ENCODE data around the gene CALHM5.

Gene CALHM5

DNA sequence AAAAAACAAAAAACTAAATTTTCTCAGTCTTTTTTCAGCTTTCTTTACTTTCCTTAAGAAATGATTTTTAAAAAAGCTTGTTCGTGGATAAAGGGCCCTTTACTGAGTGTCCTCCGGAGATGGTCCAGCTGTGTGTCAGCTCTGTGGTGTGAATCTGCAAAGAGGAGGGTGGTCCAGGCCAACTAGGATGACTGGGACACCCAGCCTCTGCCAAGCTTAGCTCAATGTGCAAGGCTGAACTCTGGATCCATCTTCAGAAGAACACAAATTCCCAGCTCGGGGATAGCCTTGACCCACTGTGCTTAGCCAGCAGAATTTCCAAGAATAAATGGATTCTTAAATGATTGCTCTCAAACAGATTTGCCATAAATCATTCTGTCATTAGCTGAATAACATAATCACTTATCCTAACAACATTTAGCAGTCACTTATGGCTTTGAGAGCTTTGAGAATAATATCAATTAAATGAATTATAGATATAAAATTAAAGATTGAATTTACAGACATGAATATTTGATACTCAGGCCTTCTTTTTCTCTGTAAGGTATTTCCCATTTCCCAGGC lies 14.2 kb upstream of the CALHM5 start:
- Mint-ChIP-seq H3K27me3 (ENCODE audit: low read depth) (no peaks in the 10 kb centered on the region), H3K4me3 (no peak overlapping the region), H3K27ac (no peak overlapping the region), H3K9me3 (peaks cover 2% of the 10 kb centered on the region), H3K36me3 (ENCODE audit: low read depth) (peaks cover 3% of the 10 kb centered on the region), H3K4me1 (no peaks in the 10 kb centered on the region)
- TF ChIP-seq, protein P1, sequence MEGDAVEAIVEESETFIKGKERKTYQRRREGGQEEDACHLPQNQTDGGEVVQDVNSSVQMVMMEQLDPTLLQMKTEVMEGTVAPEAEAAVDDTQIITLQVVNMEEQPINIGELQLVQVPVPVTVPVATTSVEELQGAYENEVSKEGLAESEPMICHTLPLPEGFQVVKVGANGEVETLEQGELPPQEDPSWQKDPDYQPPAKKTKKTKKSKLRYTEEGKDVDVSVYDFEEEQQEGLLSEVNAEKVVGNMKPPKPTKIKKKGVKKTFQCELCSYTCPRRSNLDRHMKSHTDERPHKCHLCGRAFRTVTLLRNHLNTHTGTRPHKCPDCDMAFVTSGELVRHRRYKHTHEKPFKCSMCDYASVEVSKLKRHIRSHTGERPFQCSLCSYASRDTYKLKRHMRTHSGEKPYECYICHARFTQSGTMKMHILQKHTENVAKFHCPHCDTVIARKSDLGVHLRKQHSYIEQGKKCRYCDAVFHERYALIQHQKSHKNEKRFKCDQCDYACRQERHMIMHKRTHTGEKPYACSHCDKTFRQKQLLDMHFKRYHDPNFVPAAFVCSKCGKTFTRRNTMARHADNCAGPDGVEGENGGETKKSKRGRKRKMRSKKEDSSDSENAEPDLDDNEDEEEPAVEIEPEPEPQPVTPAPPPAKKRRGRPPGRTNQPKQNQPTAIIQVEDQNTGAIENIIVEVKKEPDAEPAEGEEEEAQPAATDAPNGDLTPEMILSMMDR (IDR thresholded peaks at IDR 0.05; ENCODE audit: unreplicated experiment in 3 of 3): no peak

DNA sequence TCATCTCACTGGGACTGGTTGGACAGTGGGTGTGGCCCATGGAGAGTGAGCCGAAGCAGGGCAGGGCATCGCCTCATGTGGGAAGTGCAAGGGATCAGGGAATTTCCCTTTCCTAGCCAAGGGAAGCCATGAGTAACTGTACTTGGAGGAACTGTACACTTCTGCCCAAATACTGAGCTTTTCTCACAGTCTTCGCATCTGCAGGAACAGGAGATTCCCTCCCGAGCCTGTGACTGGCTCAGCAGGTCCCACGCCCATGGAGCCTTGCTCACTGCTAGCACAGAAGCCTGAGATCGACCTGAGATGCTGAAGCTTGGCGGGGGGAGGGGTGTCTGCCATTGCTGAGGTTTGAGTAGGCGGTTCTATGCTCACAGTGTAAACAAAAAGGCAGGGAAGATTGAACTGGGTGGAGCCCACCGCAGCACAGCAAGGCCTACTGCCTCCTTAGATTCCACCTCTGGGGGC lies 10.4 kb upstream of the CALHM5 start:
- no peaks in the 10 kb centered on the region for H3K27me3 Mint-ChIP-seq (ENCODE audit: low read depth)
- peaks cover 4% of the 10 kb centered on the region for H3K36me3 Mint-ChIP-seq (ENCODE audit: low read depth)
- peaks cover 28% of the 10 kb centered on the region for H3K9me3 Mint-ChIP-seq
- TF ChIP-seq, protein P1 (IDR thresholded peaks at IDR 0.05; ENCODE audit: unreplicated experiment in 3 of 3): no peak
- no peaks in the 10 kb centered on the region for H3K4me1 Mint-ChIP-seq
- no peak overlapping the region for H3K4me3 Mint-ChIP-seq
- H3K27ac Mint-ChIP-seq: no peak overlapping the region

DNA sequence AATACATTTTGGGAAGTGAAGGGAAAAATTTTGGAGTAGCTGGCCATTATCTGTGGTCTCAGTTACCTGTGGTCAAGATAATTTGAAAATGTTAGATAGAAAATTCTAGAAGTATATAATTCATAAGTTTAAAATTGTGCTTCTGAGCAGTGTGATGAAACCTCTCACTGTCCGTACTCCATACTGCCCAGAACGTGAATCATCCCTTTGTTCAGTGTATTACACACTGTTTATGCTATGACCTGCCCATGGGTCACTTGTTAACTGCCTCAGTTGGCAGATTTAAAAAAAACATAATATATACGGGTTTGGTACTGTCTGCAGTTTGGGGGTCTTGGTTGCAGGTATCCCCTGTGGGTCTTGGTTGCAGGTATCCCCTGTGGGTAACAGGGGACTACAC lies 4.1 kb upstream of the CALHM5 start:
- H3K27me3 Mint-ChIP-seq (ENCODE audit: low read depth): no peaks in the 10 kb centered on the region
- H3K36me3 Mint-ChIP-seq (ENCODE audit: low read depth): no peaks in the 10 kb centered on the region
- H3K27ac Mint-ChIP-seq: no peak overlapping the region
- peaks cover 7% of the 10 kb centered on the region for H3K4me1 Mint-ChIP-seq
- peaks cover 52% of the 10 kb centered on the region for H3K9me3 Mint-ChIP-seq
- TF ChIP-seq, protein P1 (IDR thresholded peaks at IDR 0.05; ENCODE audit: unreplicated experiment in 3 of 3): no peak
- H3K4me3 Mint-ChIP-seq: no peak overlapping the region

DNA sequence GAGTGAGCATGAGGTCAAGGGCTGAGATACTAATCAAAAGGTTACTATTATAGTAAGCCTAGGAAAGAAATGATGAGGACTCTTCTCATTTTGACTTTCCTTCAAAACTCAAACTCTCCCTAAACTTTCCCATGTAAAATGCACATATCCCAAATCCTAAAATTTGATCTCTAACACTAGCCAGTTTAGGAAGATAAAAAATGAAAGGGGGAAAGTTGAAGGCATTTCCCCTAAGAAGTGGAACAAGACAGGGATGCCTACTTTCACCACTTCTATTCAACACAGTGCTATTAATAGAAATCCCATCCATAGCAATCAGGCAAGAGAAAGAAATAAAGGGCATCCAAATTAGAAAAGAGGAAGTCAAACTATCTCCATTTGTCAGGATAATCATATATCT lies 2.9 kb upstream of the CALHM5 start:
- TF ChIP-seq, protein P1 (IDR thresholded peaks at IDR 0.05; ENCODE audit: unreplicated experiment in 3 of 3): no peak
- H3K27ac Mint-ChIP-seq: no peak overlapping the region
- H3K27me3 Mint-ChIP-seq (ENCODE audit: low read depth): no peaks in the 10 kb centered on the region
- H3K4me1 Mint-ChIP-seq: peaks cover 14% of the 10 kb centered on the region
- H3K9me3 Mint-ChIP-seq: peaks cover 43% of the 10 kb centered on the region
- no peak overlapping the region for H3K4me3 Mint-ChIP-seq
- no peaks in the 10 kb centered on the region for H3K36me3 Mint-ChIP-seq (ENCODE audit: low read depth)

DNA sequence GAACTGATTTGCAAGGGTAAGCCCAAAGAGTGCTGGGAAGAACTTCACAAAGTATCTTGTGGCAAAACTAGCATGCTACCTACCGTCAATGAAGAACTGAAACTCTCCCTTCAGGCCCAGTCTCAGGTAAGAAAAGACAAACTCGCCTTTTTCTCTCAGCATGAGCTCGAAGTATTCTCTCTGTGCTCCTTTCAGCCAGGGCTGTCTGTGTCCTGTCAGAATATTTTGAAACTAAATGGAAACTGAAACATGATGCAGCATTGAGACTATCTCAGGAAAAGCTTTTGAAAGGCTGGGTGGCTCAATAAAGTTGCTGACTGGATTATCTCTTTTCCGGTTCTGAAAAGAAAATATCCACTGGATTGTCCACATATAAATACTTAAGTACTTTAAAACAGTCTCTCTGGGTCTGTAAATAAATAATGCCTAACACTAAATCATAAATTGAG lies 696 bp downstream of the CALHM5 start:
- TF ChIP-seq, protein P1 (IDR thresholded peaks at IDR 0.05; ENCODE audit: unreplicated experiment in 3 of 3): no peak
- peak overlapping the region; percentile 56 to 69 (median 64) for H3K4me3 Mint-ChIP-seq
- peaks cover 14% of the 10 kb centered on the region for H3K4me1 Mint-ChIP-seq
- H3K27ac Mint-ChIP-seq: peak overlapping the region; percentile 59 to 93 (median 90)
- H3K36me3 Mint-ChIP-seq (ENCODE audit: low read depth): no peaks in the 10 kb centered on the region
- H3K9me3 Mint-ChIP-seq: peaks cover 21% of the 10 kb centered on the region
- no peaks in the 10 kb centered on the region for H3K27me3 Mint-ChIP-seq (ENCODE audit: low read depth)

DNA sequence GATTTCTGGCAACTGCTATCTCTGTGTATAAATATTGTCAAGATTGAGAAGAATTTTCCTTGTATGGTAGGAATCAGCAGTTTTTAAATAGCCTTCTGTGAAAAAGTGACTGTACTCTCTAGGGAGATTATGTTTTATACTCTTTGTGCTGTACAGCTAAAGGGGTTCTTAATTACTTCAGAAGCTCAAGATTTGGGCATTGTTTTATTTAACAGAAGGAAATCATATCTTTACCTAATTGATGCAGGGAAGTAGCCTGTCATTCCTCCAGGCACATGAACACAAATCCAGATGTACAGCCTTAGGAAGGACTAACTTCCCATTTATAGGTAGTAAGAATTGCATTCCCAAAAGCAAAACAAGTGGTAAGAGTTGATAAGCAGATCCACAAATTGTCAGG lies 1.3 kb downstream of the CALHM5 start:
- peak overlapping the region; percentile 40 to 64 (median 56) for H3K4me3 Mint-ChIP-seq
- H3K4me1 Mint-ChIP-seq: peaks cover 14% of the 10 kb centered on the region
- TF ChIP-seq, protein P1 (IDR thresholded peaks at IDR 0.05; ENCODE audit: unreplicated experiment in 3 of 3): no peak
- H3K27me3 Mint-ChIP-seq (ENCODE audit: low read depth): no peaks in the 10 kb centered on the region
- peak overlapping the region; percentile 59 to 93 (median 90) for H3K27ac Mint-ChIP-seq
- H3K9me3 Mint-ChIP-seq: peaks cover 17% of the 10 kb centered on the region
- no peaks in the 10 kb centered on the region for H3K36me3 Mint-ChIP-seq (ENCODE audit: low read depth)

Data from nephron (organoid).